ENCODE measurements around the gene TGFB3. TPM values are rescaled to one million over a fixed set of nuclear protein-coding genes. Genes with fewer than 3 reads are reported as not detected.

TGFB3 gene
- total and polyA plus RNA-seq, 2 donors (not counting 3 experiments of a cell fraction or from before 2014, with no cell fraction given): 5.3 to 5.4 TPM

GRCh38 chr14:75915045-75915444, 66.8 kb downstream of the TGFB3 start:
- peaks cover 3% of the 10 kb centered on the region for H3K4me1 ChIP-seq (ENCODE audit: control insufficient read depth, extremely low read depth, insufficient read depth, low read length)
- no peaks in the 10 kb centered on the region for H4K20me1 ChIP-seq (replicated peaks; ENCODE audit: control insufficient read depth, extremely low read depth, insufficient read depth, low read length)
- no peak for DNase-seq (ENCODE audit: low read depth, low spot score)
- no peak overlapping the region for H3K4me3 ChIP-seq (replicated peaks in 1 of 3; ENCODE audit: insufficient read depth in 1 of 3, low read depth in 1 of 3, low read length in 3 of 3)
- H3K79me2 ChIP-seq (ENCODE audit: control insufficient read depth, insufficient read depth, low read length): no peaks in the 10 kb centered on the region
- H3K4me2 ChIP-seq (ENCODE audit: insufficient read depth, low read length): no peak overlapping the region
- H3K36me3 ChIP-seq (ENCODE audit: control insufficient read depth in 2 of 2, extremely low read depth in 1 of 2, insufficient read depth in 2 of 2, low read length in 2 of 2): no peaks in the 10 kb centered on the region
- no peaks in the 10 kb centered on the region for H3K9me1 ChIP-seq (replicated peaks; ENCODE audit: control insufficient read depth, extremely low read depth, insufficient read depth, low read length)
- dilution Hi-C loops (cut with MboI; ENCODE audit: extremely low pct_ligation_motif_present, low sequenced_read_pairs) (no loop called here), intact Hi-C loops (cut with micrococcal nuclease) (no loop called here)
- no peak overlapping the region for H3K27ac ChIP-seq (ENCODE audit: insufficient read depth, low read depth, low read length)
- no peak overlapping the region for H3K9ac ChIP-seq (replicated peaks; ENCODE audit: extremely low read depth, insufficient read depth, low read length)
- TF ChIP-seq JUN (IDR thresholded peaks at IDR 0.05; ENCODE audit: borderline replicate concordance, insufficient read depth, insufficient read length, low read depth): no peak
- no peak for TF ChIP-seq MYC (IDR thresholded peaks at IDR 0.05; ENCODE audit: low read depth, low read length)
- no peak for TF ChIP-seq POLR2A (IDR thresholded peaks at IDR 0.05; ENCODE audit: low read depth, low read length)
- no peak for TF ChIP-seq MAX (IDR thresholded peaks at IDR 0.05; ENCODE audit: insufficient read depth, insufficient read length)
- no peak for TF ChIP-seq CTCF (IDR thresholded peaks at IDR 0.05; ENCODE audit: extremely low read depth in 1 of 2, insufficient read depth in 1 of 2, low read depth in 1 of 2, low read length in 2 of 2)
- no peak for TF ChIP-seq EZH2 (IDR thresholded peaks at IDR 0.05; ENCODE audit: borderline replicate concordance, low read depth, low read length, severe bottlenecking)
- no peak for TF ChIP-seq GATA2 (IDR thresholded peaks at IDR 0.05; ENCODE audit: insufficient read depth, insufficient read length, low read depth, low read length)
- no peak for TF ChIP-seq FOS (IDR thresholded peaks at IDR 0.05; ENCODE audit: borderline replicate concordance, insufficient read depth, low read length)
- no peak for TF ChIP-seq POLR2AphosphoS5 (IDR thresholded peaks at IDR 0.05; ENCODE audit: insufficient read depth, low read depth, low read length)
- no peaks in the 10 kb centered on the region for H3K27me3 ChIP-seq (ENCODE audit: control insufficient read depth in 2 of 2, insufficient read depth in 2 of 2, low read length in 2 of 2)
- H3K9me3 ChIP-seq (replicated peaks; ENCODE audit: control insufficient read depth, insufficient read depth, low read length): no peaks in the 10 kb centered on the region
- no peak overlapping the region for H2AFZ ChIP-seq (ENCODE audit: low read depth, low read length)
- peak; percentile 18 for FAIRE-seq
- POLR2A ChIA-PET: interaction anchor here (0.7 kb wide), 1 partner anchor 381 kb away, joined by 4 read pairs; no protein-coding TSS in a partner anchor
- CTCF ChIA-PET: no interaction called here
- BruUV-seq (replicated peaks): no TSS peak
